ENCODE results near the gene HOXB8. TPM values are rescaled to one million over a fixed set of nuclear protein-coding genes. Genes with fewer than 3 reads are reported as not detected.

HOXB8 gene
- total RNA-seq, 4 donors from 2014 or later = 0.27 to 3.9 TPM; not detected in 2

- no peak overlapping the region for H3K4me3 ChIP-seq
- H3K9me3 ChIP-seq = no peaks in the 10 kb centered on the region
- no peak overlapping the region for H3K27ac ChIP-seq
- ATAC-seq = no peak
- 69 to 74% methylated on average over 9 of the region's 17 CpGs for WGBS, 2 donors (ENCODE audit: low coverage in 1 of 2)
- H3K4me1 ChIP-seq = peaks cover 0 to 57% (median 7%) of the 10 kb centered on the region in 3 donors
- H3K36me3 ChIP-seq = peaks cover 0 to 3% of the 10 kb centered on the region in 2 donors
- H3K27me3 ChIP-seq = peaks cover 100% of the 10 kb centered on the region
- TF ChIP-seq POLR2A (IDR thresholded peaks at IDR 0.05) (no peak), CTCF (IDR thresholded peaks at IDR 0.05) (no peak), POLR2AphosphoS5 (IDR thresholded peaks at IDR 0.05) (no peak), EP300 (IDR thresholded peaks at IDR 0.05) (no peak)
These were observed 14.6 kb downstream of the HOXB8 start for GRCh38 chr17:48600244-48601098.

- peaks cover 0 to 67% (median 7%) of the 10 kb centered on the region in 3 donors for H3K4me1 ChIP-seq
- no peak for TF ChIP-seq CTCF (IDR thresholded peaks at IDR 0.05)
- no peak for TF ChIP-seq EP300 (IDR thresholded peaks at IDR 0.05)
- TF ChIP-seq POLR2A (IDR thresholded peaks at IDR 0.05) = no peak
- no peak for TF ChIP-seq POLR2AphosphoS5 (IDR thresholded peaks at IDR 0.05)
- H3K4me3 ChIP-seq = no peak overlapping the region
- ATAC-seq = no peak
- peaks cover 0 to 3% of the 10 kb centered on the region in 2 donors for H3K36me3 ChIP-seq
- peaks cover 96% of the 10 kb centered on the region for H3K27me3 ChIP-seq
- no peaks in the 10 kb centered on the region for H3K9me3 ChIP-seq
- WGBS, 2 donors (ENCODE audit: low coverage in 1 of 2) = 79 to 80% methylated on average over 3 to 5 of the region's 5 CpGs
- H3K27ac ChIP-seq = no peak overlapping the region
These were observed 15.7 kb downstream of the HOXB8 start for GRCh38 chr17:48599354-48599753.

GRCh38 chr17:48598736-48599135 is 16.4 kb downstream of the HOXB8 start:
- Histone ChIP-seq H3K4me3 (no peak overlapping the region), H3K4me1 (peaks cover 0 to 68% (median 7%) of the 10 kb centered on the region in 3 donors), H3K9me3 (no peaks in the 10 kb centered on the region), H3K27me3 (peaks cover 90% of the 10 kb centered on the region), H3K36me3 (peaks cover 0 to 3% of the 10 kb centered on the region in 2 donors), H3K27ac (no peak overlapping the region)
- TF ChIP-seq POLR2AphosphoS5 (IDR thresholded peaks at IDR 0.05) = no peak
- no peak for TF ChIP-seq CTCF (IDR thresholded peaks at IDR 0.05)
- no peak for TF ChIP-seq EP300 (IDR thresholded peaks at IDR 0.05)
- TF ChIP-seq POLR2A (IDR thresholded peaks at IDR 0.05) = no peak
- WGBS, 2 donors (ENCODE audit: low coverage in 1 of 2) = 43 to 57% methylated on average over 2 to 6 of the region's 7 CpGs
- no peak for ATAC-seq

- Histone ChIP-seq H3K9me3 (no peaks in the 10 kb centered on the region), H3K4me1 (peaks cover 0 to 69% (median 7%) of the 10 kb centered on the region in 3 donors), H3K27me3 (peaks cover 83% of the 10 kb centered on the region), H3K4me3 (peak overlapping the region; percentile 23 to 62), H3K36me3 (peaks cover 0 to 3% of the 10 kb centered on the region in 2 donors), H3K27ac (peak overlapping the region in 3 of 4 donors; percentile 25 to 79 (median 75))
- TF ChIP-seq CTCF (IDR thresholded peaks at IDR 0.05) = no peak
- peak; percentile 38 to 47 for TF ChIP-seq POLR2A (IDR thresholded peaks at IDR 0.05)
- peak; percentile 77 for TF ChIP-seq POLR2AphosphoS5 (IDR thresholded peaks at IDR 0.05)
- no peak for TF ChIP-seq EP300 (IDR thresholded peaks at IDR 0.05)
- WGBS, 2 donors (ENCODE audit: low coverage in 1 of 2) = 2 to 6% methylated on average over 11 to 12 of the region's 68 CpGs
- peak; percentile 57 for ATAC-seq
These were observed 17.1 kb downstream of the HOXB8 start for GRCh38 chr17:48597778-48598631.
